Astrocyte (in vitro differentiated cells and primary cell): Measurements from ENCODE around the gene LRRFIP1.

Experiments used
- EZH2 ChIP-seq: IDR thresholded peaks from 2 replicates; pipeline ENCODE4 v1.6.1; 2012; ENCODE audit warnings: mild to moderate bottlenecking, low read length, inconsistent platforms; ENCODE audit not compliant: insufficient read depth
- TF ChIP-seq, protein P1 (sequence below): IDR thresholded peaks from 2 replicates; pipeline ENCODE4 v1.5.1; 2011; ENCODE audit warnings: low read depth, mild to moderate bottlenecking, inconsistent platforms, low read length, moderate library complexity; ENCODE audit not compliant: insufficient read depth

DNA sequence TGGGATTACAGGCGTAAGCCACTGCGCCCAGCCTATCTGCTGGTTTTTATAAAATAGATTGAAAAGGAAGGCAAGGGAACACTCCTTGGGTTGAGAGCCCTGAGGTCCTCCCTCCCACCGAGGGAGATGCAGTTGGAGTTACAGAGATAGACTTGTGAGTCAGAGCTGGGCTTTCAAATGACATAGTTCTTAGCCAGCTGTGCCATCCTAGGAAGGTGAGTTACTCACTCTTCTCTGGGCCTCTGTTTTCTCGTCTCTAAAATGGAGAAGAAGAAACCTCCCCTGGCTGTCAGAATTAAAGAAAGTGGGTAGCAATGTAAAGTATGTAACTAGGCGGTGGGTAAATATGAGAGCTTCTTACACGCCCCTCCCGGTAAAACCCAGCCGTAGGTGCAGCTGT is 2.4 kb downstream of the LRRFIP1 start:
- TF ChIP-seq, protein P1, sequence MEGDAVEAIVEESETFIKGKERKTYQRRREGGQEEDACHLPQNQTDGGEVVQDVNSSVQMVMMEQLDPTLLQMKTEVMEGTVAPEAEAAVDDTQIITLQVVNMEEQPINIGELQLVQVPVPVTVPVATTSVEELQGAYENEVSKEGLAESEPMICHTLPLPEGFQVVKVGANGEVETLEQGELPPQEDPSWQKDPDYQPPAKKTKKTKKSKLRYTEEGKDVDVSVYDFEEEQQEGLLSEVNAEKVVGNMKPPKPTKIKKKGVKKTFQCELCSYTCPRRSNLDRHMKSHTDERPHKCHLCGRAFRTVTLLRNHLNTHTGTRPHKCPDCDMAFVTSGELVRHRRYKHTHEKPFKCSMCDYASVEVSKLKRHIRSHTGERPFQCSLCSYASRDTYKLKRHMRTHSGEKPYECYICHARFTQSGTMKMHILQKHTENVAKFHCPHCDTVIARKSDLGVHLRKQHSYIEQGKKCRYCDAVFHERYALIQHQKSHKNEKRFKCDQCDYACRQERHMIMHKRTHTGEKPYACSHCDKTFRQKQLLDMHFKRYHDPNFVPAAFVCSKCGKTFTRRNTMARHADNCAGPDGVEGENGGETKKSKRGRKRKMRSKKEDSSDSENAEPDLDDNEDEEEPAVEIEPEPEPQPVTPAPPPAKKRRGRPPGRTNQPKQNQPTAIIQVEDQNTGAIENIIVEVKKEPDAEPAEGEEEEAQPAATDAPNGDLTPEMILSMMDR: no peak
- no peak for TF ChIP-seq EZH2
